GM12873 (cell line): Measurements from ENCODE around the gene TWNK.
A peak's percentile ranks its signal among the peaks of the same experiment; 100 is the strongest.

Experiments
- CTCF ChIP-seq: IDR thresholded peaks from 2 replicates; pipeline ENCODE4 v1.5.1; 2012; ENCODE audit warnings: low read depth, mild to moderate bottlenecking, moderate library complexity, low read length, control low read depth; ENCODE audit not compliant: insufficient read depth; ENCODE audit errors: missing control alignments

The TWNK gene

GRCh38 chr10:100998991-100999741 lies 11.8 kb downstream of the TWNK start:
- TF ChIP-seq CTCF = peak; percentile 86

GRCh38 chr10:100999742-101000126 lies 12.4 kb downstream of the TWNK start, which contains the start of gene LZTS2:
LZTS2 (plus strand) TSS chr10:100999808; CDS start chr10:101002539, 2,731 bp downstream.
- no peak for TF ChIP-seq CTCF

GRCh38 chr10:101000127-101000914 lies 13.0 kb downstream of the TWNK start:
- no peak for TF ChIP-seq CTCF

GRCh38 chr10:101000915-101001658 lies 13.7 kb downstream of the TWNK start:
- TF ChIP-seq CTCF = no peak

GRCh38 chr10:101001659-101002035 lies 14.3 kb downstream of the TWNK start:
- TF ChIP-seq CTCF = no peak

- TF ChIP-seq CTCF = no peak
Observed at GRCh38 chr10:101002456-101002855, 15.1 kb downstream of the TWNK start.

GRCh38 chr10:101003639-101004206 lies 16.4 kb downstream of the TWNK start:
- TF ChIP-seq CTCF = no peak
